ENCODE data around the gene EDC4. TPM values are rescaled to one million over a fixed set of nuclear protein-coding genes. Genes with fewer than 3 reads are reported as not detected.

EDC4 gene
- total RNA-seq, 1 donor from 2014 or later = 83.4 TPM

DNA sequence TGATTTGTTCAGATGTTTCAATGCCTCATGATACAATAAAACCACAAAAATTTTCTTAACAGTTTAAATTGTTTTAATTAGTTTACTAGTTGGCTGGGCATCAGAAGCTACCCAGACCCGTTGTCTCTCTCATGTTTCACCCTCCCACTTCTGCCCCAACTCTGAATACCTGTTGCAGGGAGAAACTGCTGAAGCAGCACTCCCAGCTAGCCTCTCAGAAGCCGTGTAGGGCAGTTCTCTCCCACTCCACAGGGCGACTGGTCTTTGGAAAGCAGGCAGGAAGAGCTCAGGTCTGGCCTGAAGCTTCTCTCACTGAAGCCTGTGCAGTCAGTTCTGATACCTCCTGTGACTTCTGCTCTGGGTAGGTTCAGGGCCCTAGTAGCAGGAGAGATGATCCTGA is 1.6 kb upstream of the EDC4 start:
- TF ChIP-seq, protein P1, sequence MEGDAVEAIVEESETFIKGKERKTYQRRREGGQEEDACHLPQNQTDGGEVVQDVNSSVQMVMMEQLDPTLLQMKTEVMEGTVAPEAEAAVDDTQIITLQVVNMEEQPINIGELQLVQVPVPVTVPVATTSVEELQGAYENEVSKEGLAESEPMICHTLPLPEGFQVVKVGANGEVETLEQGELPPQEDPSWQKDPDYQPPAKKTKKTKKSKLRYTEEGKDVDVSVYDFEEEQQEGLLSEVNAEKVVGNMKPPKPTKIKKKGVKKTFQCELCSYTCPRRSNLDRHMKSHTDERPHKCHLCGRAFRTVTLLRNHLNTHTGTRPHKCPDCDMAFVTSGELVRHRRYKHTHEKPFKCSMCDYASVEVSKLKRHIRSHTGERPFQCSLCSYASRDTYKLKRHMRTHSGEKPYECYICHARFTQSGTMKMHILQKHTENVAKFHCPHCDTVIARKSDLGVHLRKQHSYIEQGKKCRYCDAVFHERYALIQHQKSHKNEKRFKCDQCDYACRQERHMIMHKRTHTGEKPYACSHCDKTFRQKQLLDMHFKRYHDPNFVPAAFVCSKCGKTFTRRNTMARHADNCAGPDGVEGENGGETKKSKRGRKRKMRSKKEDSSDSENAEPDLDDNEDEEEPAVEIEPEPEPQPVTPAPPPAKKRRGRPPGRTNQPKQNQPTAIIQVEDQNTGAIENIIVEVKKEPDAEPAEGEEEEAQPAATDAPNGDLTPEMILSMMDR (IDR thresholded peaks at IDR 0.05; ENCODE audit: unreplicated experiment) = no peak
- no peak overlapping the region for H3K27ac Mint-ChIP-seq
- H3K4me1 Mint-ChIP-seq = peaks cover 15% of the 10 kb centered on the region
- H3K4me3 Mint-ChIP-seq = no peak overlapping the region
- DNase-seq (ENCODE audit: low spot score in 2 of 2, unreplicated experiment in 2 of 2) = no peak
- no peaks in the 10 kb centered on the region for H3K9me3 Mint-ChIP-seq
- peaks cover 7% of the 10 kb centered on the region for H3K36me3 Mint-ChIP-seq
- no peaks in the 10 kb centered on the region for H3K27me3 Mint-ChIP-seq (ENCODE audit: low read depth)

DNA sequence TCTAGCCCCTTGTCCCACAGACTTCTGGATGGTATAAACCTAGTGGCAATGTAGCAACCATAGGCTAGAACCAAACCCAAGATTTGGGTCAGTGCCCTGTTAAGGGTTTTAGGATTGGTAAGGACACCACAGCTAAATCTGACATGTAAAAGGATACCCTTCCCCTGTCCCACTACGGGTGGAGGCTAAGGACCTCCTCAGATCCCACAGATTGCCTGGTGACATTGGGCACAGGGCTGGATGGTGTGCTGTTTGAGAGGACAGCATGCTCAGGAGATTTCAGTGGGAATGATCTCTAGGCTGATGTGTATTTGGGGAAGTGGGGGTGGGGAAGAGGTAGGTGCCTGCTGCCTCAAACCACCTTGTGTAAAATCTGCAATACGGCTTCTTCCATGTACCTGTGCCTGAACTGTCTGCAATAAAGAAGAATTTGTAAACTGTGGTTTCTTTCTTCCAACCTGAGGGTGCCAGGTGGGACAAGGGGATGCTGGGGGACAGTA is 671 bp upstream of the EDC4 start:
- Mint-ChIP-seq H3K9me3 (no peaks in the 10 kb centered on the region), H3K4me1 (peaks cover 15% of the 10 kb centered on the region), H3K27ac (peak overlapping the region; percentile 82), H3K27me3 (ENCODE audit: low read depth) (no peaks in the 10 kb centered on the region), H3K4me3 (peak overlapping the region; percentile 94), H3K36me3 (peaks cover 7% of the 10 kb centered on the region)
- no peak for DNase-seq (ENCODE audit: low spot score in 2 of 2, unreplicated experiment in 2 of 2)
- TF ChIP-seq, protein P1 (IDR thresholded peaks at IDR 0.05; ENCODE audit: unreplicated experiment) = no peak

DNA sequence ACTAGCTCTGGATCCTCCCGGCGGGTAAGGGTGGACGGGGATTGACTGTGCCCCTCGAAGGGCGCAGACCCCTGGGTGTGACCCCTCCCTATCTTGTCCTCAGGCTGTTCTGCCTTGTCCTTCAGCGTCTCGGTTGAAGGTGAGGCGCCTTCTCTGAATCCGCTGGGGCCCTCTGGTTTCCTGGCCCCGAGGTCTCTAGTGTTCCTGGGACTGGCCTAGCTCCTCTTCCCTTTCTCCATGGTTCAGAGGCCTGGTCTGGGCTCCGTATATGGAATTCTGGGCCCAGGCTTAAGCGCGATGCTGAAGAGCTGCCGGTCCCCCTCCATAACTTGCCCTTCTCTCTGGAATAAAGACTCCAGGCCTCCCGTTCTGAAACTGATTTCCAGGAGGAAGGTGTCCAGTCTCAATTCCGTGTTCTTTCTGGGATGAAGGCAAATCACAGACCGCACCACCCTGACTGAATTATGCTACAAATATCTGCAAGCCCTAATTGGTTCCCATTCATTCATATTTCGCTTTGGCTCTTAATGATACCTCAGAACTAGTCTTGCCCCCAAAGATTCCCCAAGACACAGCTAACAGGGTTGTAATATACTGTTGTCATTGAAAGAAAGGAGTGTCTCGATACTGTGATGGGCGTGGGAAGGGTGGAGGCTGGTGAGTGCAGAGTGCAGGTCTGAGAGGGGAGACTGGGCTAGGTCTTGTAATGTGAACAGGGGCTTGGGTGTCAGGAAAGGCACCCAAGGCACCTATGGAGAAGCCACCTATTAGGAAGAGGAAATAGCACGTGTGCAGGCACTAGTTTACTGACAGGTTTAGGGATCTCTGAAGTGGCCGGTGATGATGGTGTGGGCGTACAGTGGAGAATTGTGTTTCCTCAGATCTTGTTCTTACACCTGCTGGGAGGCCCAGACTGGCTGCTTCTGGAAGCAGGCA is 851 bp downstream of the EDC4 start:
- DNase-seq (ENCODE audit: low spot score in 2 of 2, unreplicated experiment in 2 of 2) = no peak
- Mint-ChIP-seq H3K4me3 (peak overlapping the region; percentile 94), H3K9me3 (no peaks in the 10 kb centered on the region), H3K27ac (peak overlapping the region; percentile 94), H3K4me1 (peaks cover 15% of the 10 kb centered on the region), H3K36me3 (peaks cover 10% of the 10 kb centered on the region), H3K27me3 (ENCODE audit: low read depth) (no peaks in the 10 kb centered on the region)
- TF ChIP-seq, protein P1 (IDR thresholded peaks at IDR 0.05; ENCODE audit: unreplicated experiment) = no peak

DNA sequence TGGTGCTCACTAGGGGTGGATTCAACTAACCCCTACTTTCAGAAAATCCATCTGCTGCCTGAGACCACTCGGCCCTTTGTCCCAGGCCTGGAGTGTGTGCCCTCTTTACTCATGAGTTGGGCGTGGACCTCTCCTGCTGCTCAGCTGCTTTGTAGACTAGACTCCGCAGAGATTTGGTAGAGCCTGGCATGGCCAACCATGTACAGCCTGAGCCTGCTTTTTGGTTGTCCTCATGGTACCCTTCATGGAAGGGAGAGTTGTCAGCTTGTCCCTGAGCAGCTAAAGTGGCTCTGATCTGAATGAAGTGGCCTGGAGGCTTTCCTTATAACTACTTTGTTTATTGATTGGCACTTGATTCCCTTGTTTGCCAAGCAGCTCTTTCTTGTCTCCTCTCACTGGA is 1.5 kb downstream of the EDC4 start:
- TF ChIP-seq, protein P1 (IDR thresholded peaks at IDR 0.05; ENCODE audit: unreplicated experiment) = no peak
- Mint-ChIP-seq H3K27me3 (ENCODE audit: low read depth) (no peaks in the 10 kb centered on the region), H3K27ac (peak overlapping the region; percentile 94), H3K9me3 (no peaks in the 10 kb centered on the region), H3K36me3 (peaks cover 14% of the 10 kb centered on the region), H3K4me3 (peak overlapping the region; percentile 94), H3K4me1 (peaks cover 15% of the 10 kb centered on the region)
- DNase-seq (ENCODE audit: low spot score in 2 of 2, unreplicated experiment in 2 of 2) = no peak

DNA sequence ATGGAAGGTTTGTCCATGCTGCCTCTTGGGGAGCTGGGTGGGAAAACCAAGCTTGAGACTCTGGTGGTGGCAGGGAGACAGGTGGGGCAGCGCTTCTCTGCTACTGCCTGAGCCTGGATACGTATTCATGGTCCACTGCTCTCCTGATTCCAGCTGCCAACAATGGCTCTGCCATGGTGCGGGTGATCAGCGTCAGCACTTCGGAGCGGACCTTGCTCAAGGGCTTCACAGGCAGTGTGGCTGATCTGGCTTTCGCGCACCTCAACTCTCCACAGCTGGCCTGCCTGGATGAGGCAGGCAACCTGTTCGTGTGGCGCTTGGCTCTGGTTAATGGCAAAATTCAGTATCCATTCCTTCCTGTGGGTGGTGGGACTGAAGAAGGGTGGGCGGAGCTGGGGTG is 4.2 kb downstream of the EDC4 start:
- Mint-ChIP-seq H3K27me3 (ENCODE audit: low read depth) (no peaks in the 10 kb centered on the region), H3K4me3 (no peak overlapping the region), H3K36me3 (peaks cover 19% of the 10 kb centered on the region), H3K4me1 (peaks cover 15% of the 10 kb centered on the region), H3K9me3 (no peaks in the 10 kb centered on the region), H3K27ac (no peak overlapping the region)
- TF ChIP-seq, protein P1 (IDR thresholded peaks at IDR 0.05; ENCODE audit: unreplicated experiment) = no peak
- DNase-seq (ENCODE audit: low spot score in 2 of 2, unreplicated experiment in 2 of 2) = no peak

Measured in mesothelial cell of epicardium (in vitro differentiated cells).